Measurements from ENCODE around the gene ACADVL.

GRCh38 chr17:7215136-7215638 is 4.6 kb upstream of the ACADVL start:
- TF ChIP-seq, protein P1, sequence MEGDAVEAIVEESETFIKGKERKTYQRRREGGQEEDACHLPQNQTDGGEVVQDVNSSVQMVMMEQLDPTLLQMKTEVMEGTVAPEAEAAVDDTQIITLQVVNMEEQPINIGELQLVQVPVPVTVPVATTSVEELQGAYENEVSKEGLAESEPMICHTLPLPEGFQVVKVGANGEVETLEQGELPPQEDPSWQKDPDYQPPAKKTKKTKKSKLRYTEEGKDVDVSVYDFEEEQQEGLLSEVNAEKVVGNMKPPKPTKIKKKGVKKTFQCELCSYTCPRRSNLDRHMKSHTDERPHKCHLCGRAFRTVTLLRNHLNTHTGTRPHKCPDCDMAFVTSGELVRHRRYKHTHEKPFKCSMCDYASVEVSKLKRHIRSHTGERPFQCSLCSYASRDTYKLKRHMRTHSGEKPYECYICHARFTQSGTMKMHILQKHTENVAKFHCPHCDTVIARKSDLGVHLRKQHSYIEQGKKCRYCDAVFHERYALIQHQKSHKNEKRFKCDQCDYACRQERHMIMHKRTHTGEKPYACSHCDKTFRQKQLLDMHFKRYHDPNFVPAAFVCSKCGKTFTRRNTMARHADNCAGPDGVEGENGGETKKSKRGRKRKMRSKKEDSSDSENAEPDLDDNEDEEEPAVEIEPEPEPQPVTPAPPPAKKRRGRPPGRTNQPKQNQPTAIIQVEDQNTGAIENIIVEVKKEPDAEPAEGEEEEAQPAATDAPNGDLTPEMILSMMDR (IDR thresholded peaks at IDR 0.05), result no peak
- TF ChIP-seq EZH2 (IDR thresholded peaks at IDR 0.05), result no peak
